Ovary (tissue), 9 donors: ENCODE data around the gene BABAM2. TPM values are rescaled to one million over a fixed set of nuclear protein-coding genes. Genes with fewer than 3 reads are reported as not detected.
"Not testable (repeated sequence)": the region's sequence is repeated elsewhere in the genome, so short reads cannot be mapped to it uniquely, and the experiment has no call there.

Experiments used
- DNase-seq, 5 donors: peaks; one replicate each; pipeline ENCODE4 v3.0.0-alpha.2; 2019 to 2020
- H3K27ac ChIP-seq, 2 donors: fragments of 200-600 bp; one replicate each; pipeline versions ENCODE4 v1.5.1 to v1.8.0; 2019 to 2022
- H3K27me3 ChIP-seq: fragments of 200-600 bp; one replicate; pipeline ENCODE4 v1.8.0; 2022
- H3K36me3 ChIP-seq: fragments of 200-600 bp; sonication (generic); one replicate; pipeline ENCODE4 v1.5.1; 2019
- H3K4me1 ChIP-seq: one replicate; pipeline ENCODE4 v1.8.1; 2013; ENCODE audit warnings: mild to moderate bottlenecking, moderate library complexity; ENCODE audit not compliant: insufficient read depth
- H3K4me3 ChIP-seq: fragments of 200-600 bp; sonication (generic); one replicate; pipeline ENCODE4 v1.5.1; 2017
- H3K9me3 ChIP-seq, 2 donors: fragments of 200-600 bp in 1 of 2; sonication (generic) in 1 of 2; one replicate each; pipeline versions ENCODE4 v1.5.1 to v1.8.1; 2013 to 2019; ENCODE audit warnings: mild to moderate bottlenecking in 1 of 2, moderate library complexity in 1 of 2
- CTCF ChIP-seq, 3 donors: fragments of 450-650 bp in 2 of 3; fragments of 200-600 bp in 1 of 3; IDR thresholded peaks; one replicate each; pipeline versions ENCODE4 v1.5.1 to v1.8.0; 2016 to 2022; ENCODE audit warnings: antibody characterized with exemption in 3 of 3, mild to moderate bottlenecking in 1 of 3
- EP300 ChIP-seq: sonication (generic); formaldehyde crosslinking; IDR thresholded peaks from one replicate; pipeline ENCODE4 v1.6.1; 2017; ENCODE audit warnings: antibody characterized with exemption
- POLR2A ChIP-seq: fragments of 450-650 bp; IDR thresholded peaks from one replicate; pipeline ENCODE4 v1.6.1; 2017; ENCODE audit warnings: antibody characterized with exemption, mild to moderate bottlenecking, moderate library complexity
- WGBS, 3 donors: extraction: QIAGEN DNeasy Blood & Tissue Kit in 1 of 3; methylation state at CpG; one replicate each; pipeline versions ENCODE4 v1.1.5 to v1.1.7; 2013 to 2017; 5-methylcytosine and 5-hydroxymethylcytosine counted together
- intact Hi-C, 4 donors: fragments of 100-400 bp; cut with DNase I; formaldehyde crosslinking; loops; one replicate each; pipeline versions ENCODE4 v1.11.0 to v1.15.1; 2022 to 2023
- polyA plus RNA-seq, 2 donors: library from polyadenylated mRNA; stranded (reverse); fragments of 200-250 nt in 1 of 2; fragments of 350-450 nt in 1 of 2; fragmentation: Illumina TruSeq in 1 of 2; extraction: RNeasy Lipid Tissue Mini Kit (QIAGEN cat#74804) in 1 of 2; gene quantifications; one replicate each; pipeline ENCODE4 v1.2.3, GENCODE V29; 2013 to 2014
- total RNA-seq, 7 donors: library from RNA; depleted of rRNA in 2 of 7; stranded (reverse); fragments of >200 nt in 2 of 7; fragmentation: NEBNext Ultra II Directional in 3 of 7; extraction: Animal tissue kit (Norgen Biotek cat#: 25700) in 3 of 7; gene quantifications; one replicate each; pipeline versions ENCODE4 v1.1.0 to v1.2.4, GENCODE V29; 2016 to 2023
- donor health status: DM: no; HTN: no; CAD: no; lungs with moderate emphysema.
- donor health status: DM: no; HTN: no; CAD: no.
- donor health status: Bipolar disorder and iron deficiency.
- donor health status: DM: yes; HTN: yes; CAD: no.
- donor health status: DM: no; HTN: no; CAD: no.
- donor health status: DM: yes; HTN: yes; CAD: no.

BABAM2 gene
- total and polyA plus RNA-seq, 9 donors, result 22.0 to 96.7 (median 46.8) TPM

- H3K4me1 ChIP-seq, result peaks cover 3% of the 10 kb centered on the region
- no peaks in the 10 kb centered on the region for H3K9me3 ChIP-seq
- H3K36me3 ChIP-seq, result no peaks in the 10 kb centered on the region
- no peak for TF ChIP-seq POLR2A
- no peak for TF ChIP-seq CTCF (IDR thresholded peaks at IDR 0.05)
- TF ChIP-seq EP300, result no peak
- no peak for DNase-seq
- H3K27ac ChIP-seq, result no peak overlapping the region
- H3K4me3 ChIP-seq, result no peak overlapping the region
- intact Hi-C loops, result no loop called here
- 50 to 58% (median 56%) methylated on average over 2 of the region's 2 CpGs for WGBS, 3 donors
- H3K27me3 ChIP-seq, result no peaks in the 10 kb centered on the region
Measured at GRCh38 chr2:27972311-27972710, 81.8 kb downstream of the BABAM2 start.

GRCh38 chr2:27973592-27973991 lies 83.1 kb downstream of the BABAM2 start:
- WGBS, 3 donors, result 91 to 94% (median 92%) methylated on average over 3 of the region's 3 CpGs
- TF ChIP-seq POLR2A (no peak), CTCF (IDR thresholded peaks at IDR 0.05) (no peak)
- Histone ChIP-seq H3K27ac (no peak overlapping the region), H3K9me3 (no peaks in the 10 kb centered on the region), H3K4me3 (no peak overlapping the region), H3K4me1 (no peaks in the 10 kb centered on the region), H3K36me3 (no peaks in the 10 kb centered on the region), H3K27me3 (no peaks in the 10 kb centered on the region)
- intact Hi-C loops, result no loop called here
- no peak for DNase-seq

GRCh38 chr2:27976308-27976707 lies 85.8 kb downstream of the BABAM2 start:
- no peak for TF ChIP-seq EP300
- no peak for TF ChIP-seq CTCF (IDR thresholded peaks at IDR 0.05)
- TF ChIP-seq POLR2A, result no peak
- no peaks in the 10 kb centered on the region for H3K9me3 ChIP-seq
- no peak overlapping the region for H3K27ac ChIP-seq
- no peaks in the 10 kb centered on the region for H3K36me3 ChIP-seq
- no peak overlapping the region for H3K4me3 ChIP-seq
- H3K27me3 ChIP-seq, result no peaks in the 10 kb centered on the region
- no peak for DNase-seq
- 90 to 100% (median 93%) methylated on average over 1 of the region's 1 CpG for WGBS, 3 donors
- intact Hi-C loops, result no loop called here
- H3K4me1 ChIP-seq, result no peaks in the 10 kb centered on the region

- Histone ChIP-seq H3K4me1 (no peaks in the 10 kb centered on the region), H3K4me3 (no peak overlapping the region), H3K27me3 (no peaks in the 10 kb centered on the region), H3K27ac (no peak overlapping the region), H3K9me3 (no peaks in the 10 kb centered on the region), H3K36me3 (no peaks in the 10 kb centered on the region)
- intact Hi-C loops, result no loop called here
- TF ChIP-seq CTCF (IDR thresholded peaks at IDR 0.05) (no peak), POLR2A (no peak), EP300 (no peak)
- WGBS, 3 donors, result 82 to 89% (median 83%) methylated on average over 3 of the region's 3 CpGs
- DNase-seq, result no peak
Measured at GRCh38 chr2:27977731-27978312, 87.3 kb downstream of the BABAM2 start.

- DNase-seq, H3K9me3 ChIP-seq, H3K36me3 ChIP-seq, H3K27me3 ChIP-seq, H3K27ac ChIP-seq, intact Hi-C loops, H3K4me1 ChIP-seq, H3K4me3 ChIP-seq: not testable (repeated sequence)
- whole genome bisulfite sequencing, 3 donors, result 97 to 100% (median 100%) methylated on average over 2 of the region's 2 CpGs
Measured at GRCh38 chr2:27978761-27979160, 88.2 kb downstream of the BABAM2 start.
